MV-4-11 (cell line): ENCODE results near the gene SRRM4.
A peak's percentile ranks its signal among the peaks of the same experiment; 100 is the strongest.

Source experiments
- DNase-seq: peaks from one replicate; lab custom pipeline; 2025; lab: John Stamatoyannopoulos, UW

Gene SRRM4

DNA sequence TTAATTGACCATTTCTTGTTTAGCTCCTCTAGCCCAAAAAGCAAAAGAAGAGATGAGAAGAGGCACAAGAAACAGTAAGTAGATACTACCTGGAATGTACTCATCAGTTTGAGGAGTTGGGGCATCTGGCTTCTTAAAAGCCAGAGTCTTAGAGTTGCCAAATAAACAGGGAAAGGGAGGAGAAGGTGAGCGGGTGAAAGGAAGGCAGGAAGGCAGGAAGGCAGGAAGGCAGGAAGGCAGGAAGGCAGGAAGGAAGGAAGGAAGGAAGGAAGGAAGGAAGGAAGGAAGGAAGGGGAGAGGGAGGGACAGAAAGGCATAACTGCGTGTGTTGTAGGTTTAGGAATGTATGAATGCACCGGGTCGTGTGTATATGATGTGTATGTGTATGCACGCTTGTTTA, 140.7 kb downstream of the SRRM4 start:
- no peak for DNase-seq

DNA sequence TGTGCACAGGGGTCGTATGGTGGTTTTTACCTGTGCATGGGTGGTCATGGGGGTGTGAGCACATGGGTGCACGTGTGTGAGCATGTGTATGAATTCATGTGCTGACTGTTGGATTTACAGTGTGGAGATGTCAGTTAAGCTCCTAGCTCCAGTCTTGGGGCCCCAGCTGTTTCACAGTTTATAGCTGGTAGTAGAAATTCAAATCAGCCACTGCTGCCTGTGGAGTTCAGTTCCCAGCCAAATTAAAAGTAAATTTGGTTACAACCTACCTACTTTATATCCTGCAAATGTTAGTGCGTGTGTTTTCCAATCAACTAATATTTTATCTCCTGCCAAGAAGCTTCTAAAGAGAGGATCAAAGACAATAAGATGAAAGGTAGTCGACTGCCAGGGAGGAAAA, 141.4 kb downstream of the SRRM4 start:
- DNase-seq, result no peak

DNA sequence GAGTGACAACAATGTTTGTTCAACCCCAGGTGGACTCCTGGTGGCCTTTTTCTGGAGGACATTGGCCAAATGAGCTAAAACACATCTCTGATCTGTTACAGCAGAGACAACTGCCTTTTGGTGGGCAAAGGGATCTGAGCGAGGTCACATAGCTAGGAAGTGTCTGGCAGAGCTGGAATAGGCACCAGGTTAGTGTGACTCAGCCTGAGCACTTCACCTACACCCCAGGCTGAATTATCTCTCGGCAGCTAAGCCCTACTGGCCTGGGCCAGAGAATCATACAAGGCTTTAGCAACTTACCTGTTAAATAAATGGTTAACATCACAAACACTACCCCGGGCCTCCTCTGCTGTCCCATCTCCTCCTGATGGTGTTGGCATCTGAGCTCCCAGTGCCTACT, 147.2 kb downstream of the SRRM4 start:
- DNase-seq, result no peak

DNA sequence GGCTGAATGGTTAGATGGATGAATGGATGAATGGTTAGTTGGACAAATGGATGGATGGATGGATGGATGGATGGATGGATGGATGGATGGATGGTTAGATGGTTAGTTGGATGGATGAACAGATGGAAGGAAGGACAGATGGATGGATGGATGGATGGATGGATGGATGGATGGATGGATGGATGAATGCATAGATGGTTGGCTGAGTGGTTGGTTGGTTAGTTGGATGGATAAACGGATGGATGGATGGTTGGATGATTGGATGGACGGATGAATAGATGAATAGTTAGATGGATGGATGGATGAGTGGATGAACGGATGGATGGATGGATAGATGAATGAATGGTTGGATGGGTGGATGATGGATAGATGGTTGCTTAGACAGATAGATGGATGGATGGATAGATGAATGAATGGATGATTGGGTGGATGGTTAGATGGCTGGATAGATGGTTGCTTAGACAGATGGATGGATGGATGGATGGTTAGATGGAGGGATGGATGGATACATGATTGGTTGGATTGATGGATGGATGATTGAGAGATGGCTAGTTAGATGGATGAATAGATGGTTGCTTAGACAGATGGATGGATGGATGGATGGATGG, 148.6 kb downstream of the SRRM4 start:
- DNase-seq, result no peak

DNA sequence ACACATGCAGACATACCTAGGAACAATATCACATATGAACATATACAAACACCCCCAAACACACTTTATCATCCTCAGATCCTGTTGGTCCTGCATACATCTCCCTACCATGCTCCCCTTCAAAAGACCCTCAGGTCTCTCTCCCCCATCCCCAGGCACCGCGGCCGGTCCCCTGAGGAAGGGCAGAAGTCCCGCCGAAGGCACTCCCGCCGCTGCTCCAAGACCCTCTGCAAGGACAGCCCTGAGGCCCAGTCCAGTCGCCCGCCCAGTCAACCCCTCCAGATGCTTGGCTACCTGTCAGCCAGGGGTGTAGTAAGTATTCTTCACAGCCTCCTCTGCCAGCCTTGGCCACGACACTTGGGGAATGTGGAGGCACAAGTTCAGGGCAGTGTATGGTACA, 149.2 kb downstream of the SRRM4 start:
- DNase-seq, result no peak

DNA sequence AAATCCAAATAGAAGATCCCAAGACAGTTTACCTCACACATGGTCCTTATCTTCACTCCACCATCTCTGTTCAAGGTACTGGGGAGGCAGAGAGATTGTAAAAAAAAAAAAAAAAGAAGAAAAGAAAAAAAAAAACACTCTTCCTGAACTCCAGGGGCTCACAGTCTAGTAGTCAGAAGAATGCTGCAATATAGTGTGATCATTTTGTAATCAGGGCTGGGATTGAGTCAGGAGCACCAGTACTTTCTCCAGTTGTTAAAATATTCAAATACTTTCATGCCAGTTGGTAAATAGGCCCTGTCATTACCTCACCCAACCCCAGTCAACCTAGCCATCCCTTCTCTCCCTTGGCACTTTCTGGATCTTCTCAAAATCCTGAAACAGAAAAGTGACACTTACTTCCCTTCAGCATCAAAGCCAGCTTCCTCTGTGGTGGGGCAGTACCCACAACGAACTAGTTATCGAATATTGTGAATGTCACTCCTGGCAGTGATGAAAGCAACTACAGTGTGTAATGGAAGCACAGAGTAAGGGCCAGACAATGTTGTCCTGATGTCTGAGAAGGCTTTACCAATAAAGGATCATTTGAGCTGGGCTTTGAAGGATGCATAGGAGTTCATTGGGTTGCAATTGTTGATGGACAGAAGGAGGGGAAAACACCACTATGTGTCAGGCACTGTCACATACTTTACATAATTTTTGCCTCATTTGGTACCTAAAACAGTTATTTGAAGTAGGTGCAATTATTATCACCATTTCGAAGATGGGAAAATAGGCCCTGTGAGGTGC, 153.1 kb downstream of the SRRM4 start:
- DNase-seq, result peak; percentile 3

DNA sequence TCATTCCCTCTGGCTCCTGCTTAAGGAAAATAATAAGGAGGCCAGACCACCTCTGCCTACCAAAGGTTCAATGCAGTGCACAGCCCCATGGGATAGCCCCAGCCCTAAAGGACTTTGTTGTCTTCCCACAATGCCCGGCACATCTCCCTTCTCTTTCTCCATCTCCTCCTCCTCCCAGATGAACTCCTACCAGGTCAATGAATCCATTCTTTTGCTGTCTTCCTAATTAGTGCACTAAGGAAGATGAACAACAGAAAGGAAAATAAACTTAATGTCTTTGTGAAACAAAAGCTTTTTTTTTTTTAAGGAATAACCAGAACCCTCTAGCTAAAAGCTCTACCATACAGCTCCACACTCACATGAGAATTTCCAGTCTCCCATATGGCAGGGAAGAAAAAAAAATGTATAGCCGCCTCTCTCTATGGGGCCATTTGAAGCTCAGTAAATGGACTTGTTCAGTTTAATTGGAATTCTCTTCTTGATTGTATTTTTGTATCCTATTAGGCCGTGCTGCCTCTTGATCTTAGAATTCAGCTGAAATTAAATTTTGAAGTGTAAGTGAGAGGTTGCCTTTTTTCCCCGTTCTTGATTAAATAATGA, 155.6 kb downstream of the SRRM4 start:
- no peak for DNase-seq

DNA sequence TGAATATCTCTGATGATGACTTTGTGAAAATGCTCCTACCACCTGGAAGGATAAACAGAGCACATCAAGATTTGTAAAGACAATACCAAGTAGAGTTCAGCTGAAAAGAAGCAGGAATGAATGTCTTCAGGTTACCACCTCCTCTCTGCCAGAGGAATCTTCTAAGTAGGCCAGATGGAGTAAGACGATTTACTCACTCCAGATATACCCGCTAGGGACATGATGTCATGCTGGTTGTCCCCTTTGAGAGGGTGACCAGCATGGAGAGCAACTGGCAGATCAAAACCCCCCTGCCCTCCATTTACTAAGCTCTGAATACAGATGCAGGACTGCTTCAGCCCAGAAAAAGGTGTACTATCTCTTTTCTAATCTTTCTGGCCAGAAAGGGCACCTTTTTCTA, 158.1 kb downstream of the SRRM4 start:
- no peak for DNase-seq

DNA sequence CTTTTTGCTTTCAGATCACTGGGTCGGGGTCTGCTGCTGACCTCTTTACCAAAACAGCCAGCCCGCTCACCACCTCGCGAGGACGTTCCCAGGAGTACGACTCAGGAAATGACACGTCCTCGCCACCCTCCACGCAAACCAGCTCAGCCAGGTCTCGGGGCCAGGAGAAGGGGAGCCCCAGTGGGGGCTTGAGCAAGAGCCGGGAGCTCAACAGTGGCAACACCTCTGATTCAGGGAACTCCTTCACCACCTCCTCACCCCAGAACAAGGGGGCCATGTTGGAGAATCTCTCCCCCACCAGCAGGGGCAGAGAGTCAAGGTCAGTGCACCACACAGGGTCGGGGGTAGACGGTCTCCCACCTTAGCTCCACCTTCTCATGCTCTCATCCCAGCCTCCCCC, 164.0 kb downstream of the SRRM4 start:
- DNase-seq, result no peak

DNA sequence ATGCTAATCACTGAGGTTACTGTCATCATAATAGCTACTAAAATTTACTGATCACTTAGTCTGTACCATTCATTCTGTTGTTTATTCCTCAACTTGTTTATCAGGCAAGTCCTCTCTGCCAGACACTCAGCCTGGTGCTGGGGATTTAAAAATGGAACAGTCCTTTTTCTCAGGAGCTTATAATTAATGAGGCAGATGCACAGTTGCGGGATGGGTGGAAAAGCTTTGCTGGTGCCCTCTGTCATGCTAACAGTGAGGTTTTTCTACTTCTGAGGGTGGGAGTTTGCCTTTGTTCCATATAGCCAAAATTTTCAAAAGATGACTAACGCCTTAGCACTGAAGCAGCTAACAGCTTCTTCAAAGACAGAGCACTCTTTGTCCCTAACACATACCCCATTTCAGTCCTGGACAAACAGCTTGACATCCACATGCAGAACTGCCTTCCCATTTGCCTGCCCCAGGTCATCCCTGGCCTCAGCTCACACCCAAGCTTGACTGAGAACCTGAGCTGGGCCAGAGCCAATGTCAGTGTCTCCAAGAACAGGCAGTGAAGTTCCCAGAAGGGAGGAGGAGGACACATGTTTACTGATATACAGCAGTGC, 166.6 kb downstream of the SRRM4 start:
- no peak for DNase-seq

DNA sequence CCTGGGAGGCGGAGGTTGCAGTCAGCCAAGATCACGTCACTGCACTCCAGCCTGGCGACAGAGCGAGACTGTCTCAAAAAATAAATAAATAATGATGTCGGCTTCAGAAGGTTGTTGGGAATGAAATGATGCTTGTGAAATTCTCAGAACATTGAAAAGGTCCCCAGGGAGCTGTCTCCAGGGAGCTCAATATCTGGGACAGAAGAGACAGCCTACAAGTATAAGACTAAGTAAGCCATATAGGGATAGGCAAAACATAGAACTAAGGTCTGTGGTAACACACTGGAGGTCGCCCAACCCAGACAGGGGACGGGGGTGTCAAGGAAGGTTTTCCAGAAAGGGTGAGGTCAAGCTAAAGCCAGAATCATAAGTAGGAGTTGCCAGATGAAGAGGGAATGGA, 167.9 kb downstream of the SRRM4 start:
- no peak for DNase-seq

DNA sequence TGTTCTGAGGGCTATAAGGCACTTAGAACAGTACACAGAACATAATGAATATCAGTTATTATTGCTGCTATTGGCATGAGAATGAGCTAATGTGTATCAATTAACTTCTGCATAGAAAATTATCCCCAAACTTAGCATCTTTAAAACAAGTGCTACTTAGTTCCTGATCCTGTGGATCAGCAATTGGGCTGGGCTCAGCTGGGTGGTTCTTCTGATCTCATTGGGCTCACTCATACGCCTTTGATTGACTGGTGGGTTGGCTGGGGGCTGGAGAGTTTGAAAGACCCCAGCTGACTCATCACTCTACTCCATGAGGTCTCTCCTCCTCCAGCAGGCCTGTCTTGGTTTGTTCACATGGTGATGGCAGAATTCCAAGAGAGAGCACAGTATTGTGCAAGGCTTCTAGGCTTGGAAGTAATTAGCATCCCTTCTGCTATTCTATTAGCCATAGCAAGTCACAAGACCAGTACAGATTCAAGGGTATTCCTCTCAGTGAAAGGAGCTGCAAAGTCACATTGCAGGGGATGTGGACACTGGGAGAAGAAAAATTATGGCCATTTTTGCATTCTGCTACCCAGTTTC, 170.2 kb downstream of the SRRM4 start:
- no peak for DNase-seq

DNA sequence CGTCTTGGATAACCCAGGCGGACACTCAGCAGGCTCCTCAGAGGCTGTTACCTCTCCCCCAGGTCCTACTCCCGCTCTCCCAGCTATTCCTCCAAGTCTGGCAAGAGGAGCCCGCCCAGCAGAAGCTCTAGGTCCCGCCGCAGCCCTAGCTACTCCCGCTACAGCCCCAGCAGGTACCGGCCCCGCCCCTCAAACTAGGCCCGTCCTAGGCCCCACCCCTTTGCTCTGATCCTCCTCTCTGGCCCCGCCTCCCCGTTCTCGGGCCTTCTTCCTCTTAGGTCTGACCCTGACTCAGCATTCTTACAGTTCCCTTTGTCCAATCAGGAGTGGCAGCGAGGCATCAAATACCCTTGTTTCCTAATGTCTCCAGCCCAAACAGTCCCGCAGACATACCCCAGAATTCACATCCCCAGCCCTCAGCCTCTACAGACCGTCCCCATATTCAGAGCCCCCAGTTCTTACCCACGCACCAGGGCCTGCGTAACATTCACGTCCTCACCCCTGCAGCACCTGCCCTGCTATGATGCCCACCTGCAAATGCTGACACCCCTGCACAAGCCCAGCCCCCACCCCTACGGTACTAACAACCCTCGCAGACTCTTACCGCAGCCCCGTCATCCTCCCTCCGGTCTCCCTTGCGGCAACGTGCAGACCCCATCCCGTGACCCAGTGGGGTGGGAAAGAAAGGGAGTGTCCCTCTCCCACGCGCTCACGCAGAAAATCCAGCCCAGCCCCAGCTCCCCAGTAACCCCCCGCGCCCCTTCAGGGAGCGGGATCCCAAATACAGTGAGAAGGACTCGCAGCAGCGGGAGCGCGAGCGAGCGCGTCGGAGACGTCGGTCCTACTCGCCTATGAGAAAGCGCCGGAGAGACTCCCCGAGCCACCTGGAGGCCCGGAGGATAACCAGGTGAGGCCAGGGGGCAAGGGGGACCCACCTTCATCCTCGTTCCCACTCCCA, 172.4 kb downstream of the SRRM4 start:
- peak; percentile 11 for DNase-seq

DNA sequence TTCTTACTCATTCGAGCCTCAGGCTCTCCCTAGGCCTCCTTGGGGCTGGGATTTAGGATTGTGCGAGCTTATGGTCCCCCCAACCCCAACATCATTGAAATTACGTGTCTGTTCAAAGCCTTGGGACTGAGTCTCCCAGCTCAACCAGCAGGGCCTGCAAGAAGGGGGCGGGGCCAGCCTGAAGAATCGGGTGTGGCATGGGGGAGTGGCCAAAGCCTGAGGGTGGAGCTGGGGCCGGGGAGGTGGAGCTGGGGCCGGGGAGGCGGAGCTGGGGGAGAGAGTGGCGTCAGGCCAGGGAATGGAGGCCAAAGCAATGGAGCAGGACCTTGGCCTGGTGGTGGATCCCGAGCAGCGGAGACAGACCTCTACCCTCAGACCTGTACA, 173.1 kb downstream of the SRRM4 start:
- no peak for DNase-seq

DNA sequence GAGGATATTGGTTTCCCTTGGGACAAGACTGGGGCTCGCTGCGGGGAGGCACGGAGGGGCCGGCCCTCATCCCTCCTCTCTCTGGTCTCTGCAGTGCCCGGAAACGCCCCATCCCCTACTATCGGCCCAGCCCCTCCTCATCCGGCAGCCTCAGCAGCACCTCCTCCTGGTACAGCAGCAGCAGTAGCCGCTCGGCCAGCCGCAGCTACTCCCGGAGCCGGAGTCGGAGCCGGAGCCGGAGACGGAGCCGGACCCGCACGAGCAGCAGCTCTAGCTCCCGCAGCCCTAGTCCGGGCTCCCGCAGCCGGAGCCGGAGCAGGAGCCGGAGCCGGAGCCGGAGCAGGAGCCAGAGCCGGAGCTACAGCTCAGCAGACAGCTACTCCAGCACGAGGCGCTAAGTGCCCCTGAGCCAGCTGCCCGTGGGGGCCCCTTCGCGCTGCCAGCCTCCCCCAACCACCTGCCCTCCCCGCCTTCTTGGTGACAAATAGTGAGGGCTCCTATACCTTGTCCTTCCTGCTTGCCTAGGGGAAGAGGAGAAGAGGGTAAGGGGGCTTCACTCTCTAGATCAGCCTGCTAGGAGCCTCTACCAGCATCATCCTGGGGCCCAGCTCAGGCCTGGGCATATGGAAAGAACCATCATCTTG, 175.2 kb downstream of the SRRM4 start:
- DNase-seq, result no peak

DNA sequence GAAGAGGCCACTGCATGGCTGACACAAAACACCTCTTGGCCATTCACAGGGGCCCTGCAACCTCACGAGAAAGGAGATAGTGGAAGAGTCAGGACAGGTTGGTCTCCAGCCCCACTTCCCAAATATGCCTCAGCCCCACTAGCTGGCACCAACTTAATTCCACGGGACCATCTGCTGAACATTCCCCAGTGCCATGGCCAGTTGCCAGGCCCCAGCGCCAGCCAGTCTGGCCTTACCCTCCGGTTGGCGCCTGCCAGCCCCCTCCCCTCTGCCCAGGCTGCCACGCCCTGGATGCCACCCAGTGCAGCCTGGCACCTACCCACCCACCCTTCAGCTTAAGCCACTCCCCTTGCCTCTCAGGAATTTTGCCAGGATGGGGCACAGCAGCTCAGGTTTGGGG, 176.2 kb downstream of the SRRM4 start:
- DNase-seq, result no peak

DNA sequence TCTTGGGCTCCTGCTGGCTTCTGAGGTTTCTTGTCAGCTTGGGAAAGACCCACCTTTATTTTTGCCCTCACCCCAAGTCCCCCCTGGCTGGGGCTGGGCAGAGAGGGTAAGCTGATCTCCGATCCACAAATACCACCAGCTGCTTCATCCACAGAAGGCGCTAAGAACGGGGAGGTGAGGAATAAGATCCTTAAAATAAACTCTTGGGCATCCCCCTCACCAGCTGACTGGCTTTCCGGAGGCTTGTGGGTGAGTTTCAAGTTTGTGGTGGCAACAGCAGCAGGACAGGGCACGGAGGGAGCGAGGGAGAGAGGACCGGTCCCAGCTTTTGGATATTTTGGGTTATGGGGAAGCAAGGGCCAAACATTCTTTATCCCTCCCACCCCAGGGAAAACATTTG, 176.6 kb downstream of the SRRM4 start:
- no peak for DNase-seq

DNA sequence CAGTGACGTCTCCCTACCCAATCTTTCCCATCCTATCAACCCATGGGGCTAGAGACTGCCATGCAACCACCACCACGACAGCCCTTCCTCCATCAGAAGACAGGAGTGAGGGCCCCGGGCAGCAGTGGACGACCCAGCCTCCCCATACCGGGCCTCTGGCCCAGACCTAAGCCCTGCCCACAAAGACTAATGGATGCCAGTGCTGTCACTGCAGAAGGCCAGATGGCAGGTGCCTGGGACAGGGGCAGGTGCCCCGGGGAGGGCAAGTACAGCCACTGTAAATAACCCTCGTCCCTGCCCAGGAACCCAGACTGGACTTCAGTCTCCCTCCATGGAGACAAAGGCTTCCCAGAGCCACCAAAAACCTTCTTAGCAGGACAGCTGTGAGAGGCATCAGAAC, 177.1 kb downstream of the SRRM4 start:
- DNase-seq, result no peak

DNA sequence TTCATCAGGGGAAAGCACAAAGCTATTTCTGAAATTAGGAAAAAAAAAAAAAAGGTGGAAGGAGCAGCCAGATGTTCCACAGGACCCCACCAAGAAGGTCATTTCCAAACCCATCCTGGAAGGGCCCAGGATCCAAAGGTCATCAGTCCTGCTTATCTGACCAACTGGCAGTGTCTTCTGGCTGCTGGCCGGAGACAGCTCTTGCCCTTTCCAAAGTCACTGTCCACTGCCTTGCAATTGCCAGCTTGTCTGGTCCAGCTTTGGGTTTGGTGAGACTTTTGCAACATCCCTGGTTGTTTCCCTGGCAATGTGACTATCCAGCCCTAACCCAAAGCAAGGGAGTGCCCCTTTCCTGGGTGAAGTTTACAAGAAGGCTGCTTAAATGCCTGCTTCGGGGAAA, 178.5 kb downstream of the SRRM4 start:
- DNase-seq, result no peak

DNA sequence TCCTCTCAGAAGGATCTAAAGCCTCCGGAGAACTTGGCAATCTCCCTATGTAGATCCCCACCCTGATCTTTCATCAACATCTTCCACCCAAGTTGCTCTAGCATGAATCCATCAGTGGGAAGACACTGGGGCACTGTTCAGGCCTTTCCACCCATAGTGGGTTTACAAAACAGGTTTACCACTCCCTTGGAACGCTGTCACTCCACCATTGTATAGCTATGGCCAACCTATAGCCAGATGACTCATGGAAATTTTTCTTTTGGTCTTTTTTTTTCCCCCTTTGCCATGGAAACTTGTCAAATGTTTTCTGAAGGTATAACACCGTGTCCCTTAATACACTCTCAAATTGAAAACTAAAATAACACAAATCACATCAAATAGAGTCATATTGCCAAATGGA, 186.6 kb downstream of the SRRM4 start:
- no peak for DNase-seq

DNA sequence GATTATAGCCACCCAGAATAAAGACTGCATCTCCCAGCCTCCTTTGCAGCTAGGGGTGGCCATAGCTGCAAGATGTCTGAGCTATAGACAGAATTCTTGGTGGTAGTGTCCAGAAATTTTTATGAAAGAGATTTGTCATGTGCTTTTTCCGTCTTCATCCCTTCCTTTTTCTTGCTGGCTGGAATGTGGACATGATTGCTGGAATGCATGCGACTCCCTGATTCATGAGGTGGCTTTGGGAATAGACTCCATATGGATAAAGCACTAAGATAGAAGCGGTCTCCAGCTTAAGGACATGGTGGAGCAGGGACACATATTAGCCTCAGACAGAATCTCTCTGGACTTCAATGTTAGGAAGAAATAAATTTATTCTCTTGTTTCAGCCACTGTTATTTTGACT, 187.4 kb downstream of the SRRM4 start:
- no peak for DNase-seq
